ENCODE measurements around the gene RBBP4. TPM values are rescaled to one million over a fixed set of nuclear protein-coding genes. Genes with fewer than 3 reads are reported as not detected.
A peak's percentile ranks its signal among the peaks of the same experiment; 100 is the strongest.
"Not testable (repeated sequence)": the region's sequence is repeated elsewhere in the genome, so short reads cannot be mapped to it uniquely, and the experiment has no call there.

RBBP4 gene
- total RNA-seq, 8 experiments from 2014 or later = 74.6 to 407 (median 198) TPM

GRCh38 chr1:32685498-32685897 lies 34.5 kb downstream of the RBBP4 start:
- 63 to 100% (median 90%) methylated on average over 1 to 2 of the region's 2 CpGs; no CpG with 5 or more reads in 5 of the 10 experiments for WGBS, 10 experiments
- in situ Hi-C loops (cut with MboI; ENCODE audit: low pct_unique_long_range_greater_than_20kb in 2 of 9, low sequenced_read_pairs in 9 of 9, unreplicated experiment in 9 of 9) = no loop called here
- Histone ChIP-seq H3K4me3 (no peak overlapping the region), H3K4me1 (replicated peaks in 1 of 2) (no peaks in the 10 kb centered on the region), H3K27ac (no peak overlapping the region)
- ATAC-seq (replicated peaks in 6 of 8) = no peak

GRCh38 chr1:32686387-32686786 lies 35.4 kb downstream of the RBBP4 start:
- in situ Hi-C loops (cut with MboI; ENCODE audit: low pct_unique_long_range_greater_than_20kb in 2 of 9, low sequenced_read_pairs in 9 of 9, unreplicated experiment in 9 of 9) = no loop called here
- no peaks in the 10 kb centered on the region for H3K4me1 ChIP-seq (replicated peaks in 1 of 2)
- no peak for ATAC-seq (replicated peaks in 6 of 8)
- no peak overlapping the region for H3K4me3 ChIP-seq
- H3K27ac ChIP-seq = no peak overlapping the region
- WGBS, 10 experiments = 91 to 100% (median 100%) methylated on average over 1 to 2 of the region's 2 CpGs; no CpG with 5 or more reads in 2 of the 10 experiments

DNA sequence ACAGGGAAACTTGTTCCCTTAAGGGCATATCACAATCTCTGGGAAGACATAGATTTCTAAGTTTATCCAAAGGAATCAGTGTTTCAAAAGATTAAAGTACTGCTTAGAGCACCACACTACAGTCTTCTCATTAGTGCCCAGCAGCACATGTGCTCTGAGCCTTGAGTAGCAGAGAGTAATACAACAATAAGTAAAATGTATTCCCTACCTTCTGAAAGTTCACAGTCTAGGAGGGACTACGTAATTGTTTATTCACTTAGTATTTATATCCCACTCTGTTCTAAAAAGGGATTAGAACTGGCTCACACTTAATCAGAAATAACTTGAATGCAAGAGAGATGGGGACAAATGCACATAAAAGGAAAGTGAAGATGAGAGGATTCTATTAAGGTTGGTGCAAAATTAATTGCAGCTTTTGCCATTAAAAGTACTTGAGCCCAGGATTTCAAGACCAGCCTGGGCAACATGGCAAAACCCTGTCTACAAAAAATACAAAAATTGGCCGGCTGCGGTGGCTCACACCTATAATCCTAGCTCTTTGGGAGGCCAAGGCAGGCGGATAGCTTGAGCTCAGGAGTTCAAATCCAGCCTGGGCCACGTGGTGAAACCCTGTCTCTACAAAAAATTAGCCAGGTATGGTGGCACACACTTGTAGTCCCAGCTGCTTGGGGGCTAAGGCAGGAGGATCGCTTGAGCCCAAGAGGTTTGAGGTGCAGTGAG lies 42.6 kb downstream of the RBBP4 start:
- in situ Hi-C loops (cut with MboI; ENCODE audit: low pct_unique_long_range_greater_than_20kb in 2 of 9, low sequenced_read_pairs in 9 of 9, unreplicated experiment in 9 of 9) = no loop called here
- H3K4me3 ChIP-seq = no peak overlapping the region
- no peak overlapping the region for H3K27ac ChIP-seq
- 50 to 100% (median 93%) methylated on average over 1 to 6 of the region's 6 CpGs for WGBS, 10 experiments
- no peaks in the 10 kb centered on the region for H3K4me1 ChIP-seq (replicated peaks in 1 of 2)
- ATAC-seq (replicated peaks in 6 of 8) = no peak

DNA sequence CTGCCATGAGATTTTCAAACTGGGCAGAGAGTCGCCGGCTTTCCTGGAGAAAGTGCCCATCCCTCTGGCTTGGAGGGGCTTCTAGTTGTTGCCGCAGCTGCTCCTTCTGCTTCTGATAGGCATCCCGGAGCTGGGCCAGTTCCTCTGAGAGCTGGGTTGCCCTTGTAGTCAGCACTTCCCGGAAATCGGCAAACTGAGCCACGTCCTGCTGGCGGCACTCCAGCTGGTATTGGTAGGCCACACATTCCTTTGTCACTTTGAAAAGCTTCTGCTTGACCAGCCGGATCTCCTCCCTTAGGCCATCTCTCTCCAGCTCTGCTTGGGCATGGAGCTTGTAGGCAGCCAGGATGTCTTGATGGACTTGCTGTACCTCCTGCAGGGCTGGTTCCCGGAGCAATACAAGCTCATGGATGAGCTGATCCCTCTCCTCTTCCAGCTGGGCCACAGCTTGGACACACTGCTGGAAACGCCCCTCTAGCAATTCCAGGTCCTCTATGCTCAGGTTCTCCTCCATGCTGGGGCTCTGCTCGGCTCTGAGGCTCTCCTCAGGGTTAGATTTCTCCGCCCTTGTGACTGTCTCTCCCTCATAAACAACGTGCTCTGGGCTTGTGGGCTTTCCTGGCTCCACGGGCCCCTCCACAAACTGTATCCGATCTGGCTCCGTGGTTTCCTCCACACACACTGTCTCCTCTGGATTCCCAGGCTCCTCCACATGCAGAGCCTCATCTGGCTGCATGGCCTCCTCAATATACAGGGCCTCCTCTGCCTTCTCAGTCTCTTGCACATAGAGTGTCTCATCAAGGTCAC lies 44.3 kb downstream of the RBBP4 start:
- no peak overlapping the region for H3K4me3 ChIP-seq
- in situ Hi-C loops (cut with MboI; ENCODE audit: low pct_unique_long_range_greater_than_20kb in 2 of 9, low sequenced_read_pairs in 9 of 9, unreplicated experiment in 9 of 9) = no loop called here
- H3K27ac ChIP-seq = no peak overlapping the region
- no peaks in the 10 kb centered on the region for H3K4me1 ChIP-seq (replicated peaks in 1 of 2)
- peak in 3 of 8 experiments; percentile 79 to 87 (median 86) for ATAC-seq (replicated peaks in 6 of 8)
- 0 to 83% (median 76%) methylated on average over 1 to 14 of the region's 17 CpGs; no CpG with 5 or more reads in 4 of the 10 experiments for WGBS, 10 experiments

DNA sequence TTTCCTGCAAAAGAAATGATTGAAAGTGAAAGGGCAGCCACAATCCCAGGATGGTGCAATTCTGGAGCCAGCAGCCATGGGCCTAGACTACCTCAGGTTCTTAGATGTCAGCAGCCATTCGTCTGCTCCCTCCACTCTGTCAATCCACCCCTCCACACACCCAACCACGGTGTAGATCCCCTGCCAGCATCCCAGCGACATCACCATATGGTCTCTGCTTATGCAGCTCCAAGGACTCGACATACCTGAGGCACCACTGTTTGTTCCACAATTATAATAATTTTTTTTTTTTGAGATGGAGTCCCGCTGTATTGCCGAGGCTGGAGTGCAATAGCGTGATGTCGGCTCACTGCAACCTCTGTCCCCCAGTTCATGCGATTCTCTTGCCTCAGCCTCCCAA lies 45.0 kb downstream of the RBBP4 start:
- ATAC-seq (replicated peaks in 6 of 8) = no peak
- in situ Hi-C loops (cut with MboI; ENCODE audit: low pct_unique_long_range_greater_than_20kb in 2 of 9, low sequenced_read_pairs in 9 of 9, unreplicated experiment in 9 of 9) = no loop called here
- H3K4me3 ChIP-seq = no peak overlapping the region
- WGBS, 10 experiments = 78 to 91% (median 84%) methylated on average over 1 to 9 of the region's 9 CpGs; no CpG with 5 or more reads in 3 of the 10 experiments
- no peaks in the 10 kb centered on the region for H3K4me1 ChIP-seq (replicated peaks in 1 of 2)
- no peak overlapping the region for H3K27ac ChIP-seq

- H3K4me1 ChIP-seq (replicated peaks in 1 of 2); ATAC-seq (replicated peaks in 6 of 8); H3K4me3 ChIP-seq; H3K27ac ChIP-seq; in situ Hi-C loops (cut with MboI; ENCODE audit: low pct_unique_long_range_greater_than_20kb in 2 of 9, low sequenced_read_pairs in 9 of 9, unreplicated experiment in 9 of 9): not testable (repeated sequence)
- WGBS, 10 experiments = 80 to 100% (median 90%) methylated on average over 1 to 8 of the region's 8 CpGs; no CpG with 5 or more reads in 4 of the 10 experiments
Observed at GRCh38 chr1:32696996-32697395, 46.0 kb downstream of the RBBP4 start.

DNA sequence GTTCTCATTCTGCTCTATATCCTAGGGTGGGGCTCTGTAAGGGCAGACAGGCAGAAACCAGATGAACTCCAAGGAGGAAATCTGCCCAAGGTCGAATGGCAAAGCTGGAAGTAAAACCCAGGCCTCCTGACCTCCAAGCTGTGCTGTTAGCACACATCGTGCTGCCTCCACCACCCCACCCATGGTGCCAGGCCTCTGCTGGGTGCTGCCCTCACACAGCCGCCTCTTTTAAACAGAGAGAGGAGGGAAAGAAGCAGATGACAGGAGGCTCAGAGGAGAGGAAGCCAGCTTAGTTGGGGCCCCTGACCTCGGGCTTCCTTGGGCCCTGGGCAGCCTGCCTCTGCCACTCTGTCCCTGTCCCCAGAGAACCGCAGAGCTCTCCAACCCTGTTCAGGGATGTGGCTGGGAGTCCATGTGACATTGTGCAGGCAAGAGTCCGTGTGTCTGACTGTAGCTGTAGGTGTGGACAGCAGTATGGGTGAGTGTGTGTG lies 50.5 kb downstream of the RBBP4 start:
- no peak overlapping the region for H3K27ac ChIP-seq
- in situ Hi-C loops (cut with MboI; ENCODE audit: low pct_unique_long_range_greater_than_20kb in 2 of 9, low sequenced_read_pairs in 9 of 9, unreplicated experiment in 9 of 9) = loop anchor here in 1 of 9 experiments (25.0 kb wide), 1 partner anchor 161 kb away; the partner anchor contains the start of gene FNDC5
- no peak overlapping the region for H3K4me3 ChIP-seq
- H3K4me1 ChIP-seq (replicated peaks in 1 of 2) = peaks cover 12 to 21% of the 10 kb centered on the region in 2 donors
- ATAC-seq (replicated peaks in 6 of 8) = peak in 4 of 8 experiments; percentile 5 to 36 (median 16)
- 31 to 83% (median 60%) methylated on average over 1 to 5 of the region's 6 CpGs; no CpG with 5 or more reads in 4 of the 10 experiments for WGBS, 10 experiments

- in situ Hi-C loops (cut with MboI; ENCODE audit: low pct_unique_long_range_greater_than_20kb in 2 of 9, low sequenced_read_pairs in 9 of 9, unreplicated experiment in 9 of 9) = loop anchor here in 1 of 9 experiments (25.0 kb wide), 1 partner anchor 160 kb away; the partner anchor contains the start of gene FNDC5
- Histone ChIP-seq H3K27ac (no peak overlapping the region), H3K4me1 (replicated peaks in 1 of 2) (peaks cover 12 to 21% of the 10 kb centered on the region in 2 donors), H3K4me3 (peak overlapping the region; percentile 27 to 39 (median 28))
- WGBS, 10 experiments = 0 to 63% (median 46%) methylated on average over 1 to 3 of the region's 27 CpGs; no CpG with 5 or more reads in 6 of the 10 experiments
- ATAC-seq (replicated peaks in 6 of 8) = peak; percentile 4 to 37 (median 20)
Observed at GRCh38 chr1:32701951-32702598, 51.1 kb downstream of the RBBP4 start.

- H3K27ac ChIP-seq = no peak within 1 kb of the TSS
- in situ Hi-C loops (cut with MboI; ENCODE audit: low pct_unique_long_range_greater_than_20kb in 2 of 9, low sequenced_read_pairs in 9 of 9, unreplicated experiment in 9 of 9) = loop anchor here in 1 of 9 experiments (25.0 kb wide), 1 partner anchor 159 kb away; the partner anchor contains the start of gene FNDC5
- H3K4me1 ChIP-seq (replicated peaks in 1 of 2) = peaks cover 12 to 21% of the 10 kb centered on the region in 2 donors
- no CpG with 5 or more reads among the region's 70 CpGs for WGBS, 10 experiments
- peak; percentile 28 to 77 (median 71) for ATAC-seq (replicated peaks in 6 of 8)
- H3K4me3 ChIP-seq = peak within 1 kb of the TSS; percentile 27 to 39 (median 28)
Observed at GRCh38 chr1:32702599-32703478, 51.8 kb downstream of the RBBP4 start, which contains the start of gene SYNC. Gene SYNC (minus strand): TSS chr1:32702770. CDS start chr1:32702660, 110 bp downstream.

DNA sequence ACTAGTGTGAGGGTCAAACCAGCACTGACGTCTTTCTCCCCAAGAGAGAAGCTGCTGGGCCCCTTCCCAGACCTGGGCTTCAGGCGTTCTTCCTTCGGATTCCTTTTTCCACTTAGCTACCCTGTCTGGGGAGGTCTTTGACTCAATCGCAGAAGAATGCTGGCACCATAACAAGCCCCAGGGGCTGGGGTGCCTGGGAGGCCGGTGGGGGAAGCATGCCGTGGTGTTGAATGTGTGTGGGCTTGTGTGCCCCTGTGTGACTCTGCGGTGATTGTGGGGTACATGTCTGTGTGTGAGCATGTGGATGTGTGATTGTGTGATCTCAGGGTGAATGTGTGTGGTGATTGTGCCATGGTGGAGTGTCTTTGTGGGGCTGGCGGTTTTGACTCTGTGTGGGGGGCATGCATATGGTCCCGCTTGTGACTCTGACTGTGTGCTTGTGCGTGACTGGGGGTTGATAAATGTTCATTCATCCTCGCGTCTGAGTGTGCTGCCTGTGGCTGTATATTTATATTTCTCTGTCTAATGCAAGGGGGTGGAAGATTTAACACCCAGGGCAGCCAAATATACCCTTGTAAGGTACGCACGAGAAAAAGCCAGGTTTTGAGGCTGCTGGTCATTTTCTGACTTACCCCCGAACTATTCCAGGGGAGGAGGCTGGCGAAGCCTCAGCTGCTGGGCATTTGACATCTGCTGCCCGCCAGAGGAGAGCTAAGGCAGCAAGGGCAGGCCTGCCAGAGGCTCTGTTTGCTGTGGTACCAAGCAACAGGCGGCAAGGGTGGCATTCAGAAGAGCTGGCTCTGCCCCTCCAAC lies 52.7 kb downstream of the RBBP4 start:
- Histone ChIP-seq H3K4me1 (replicated peaks in 1 of 2) (peaks cover 12 to 21% of the 10 kb centered on the region in 2 donors), H3K4me3 (peak overlapping the region in 1 of 5 donors; percentile 39), H3K27ac (no peak overlapping the region)
- in situ Hi-C loops (cut with MboI; ENCODE audit: low pct_unique_long_range_greater_than_20kb in 2 of 9, low sequenced_read_pairs in 9 of 9, unreplicated experiment in 9 of 9) = loop anchor here in 1 of 9 experiments (25.0 kb wide), 1 partner anchor 159 kb away; the partner anchor contains the start of gene FNDC5
- 63 to 100% (median 76%) methylated on average over 1 to 17 of the region's 18 CpGs; no CpG with 5 or more reads in 4 of the 10 experiments for WGBS, 10 experiments
- ATAC-seq (replicated peaks in 6 of 8) = peak; percentile 8 to 56 (median 22)

- no peak overlapping the region for H3K4me3 ChIP-seq
- WGBS, 10 experiments = 84 to 100% (median 89%) methylated on average over 2 to 7 of the region's 7 CpGs; no CpG with 5 or more reads in 3 of the 10 experiments
- no peak overlapping the region for H3K27ac ChIP-seq
- H3K4me1 ChIP-seq (replicated peaks in 1 of 2) = peaks cover 12 to 25% of the 10 kb centered on the region in 2 donors
- in situ Hi-C loops (cut with MboI; ENCODE audit: low pct_unique_long_range_greater_than_20kb in 2 of 9, low sequenced_read_pairs in 9 of 9, unreplicated experiment in 9 of 9) = loop anchor here in 1 of 9 experiments (25.0 kb wide), 1 partner anchor 157 kb away; the partner anchor contains the start of gene FNDC5
- no peak for ATAC-seq (replicated peaks in 6 of 8)
Observed at GRCh38 chr1:32705516-32705915, 54.5 kb downstream of the RBBP4 start.
